NB4 (cell line): ENCODE results near the gene SRGAP1.

Source experiments
- POLR2A ChIP-seq: IDR thresholded peaks from 2 replicates; pipeline ENCODE4 v1.6.1; 2011; ENCODE audit warnings: mild to moderate bottlenecking; ENCODE audit not compliant: insufficient read length; ENCODE audit errors: extremely low read depth
- TF ChIP-seq, protein P1 (sequence below): IDR thresholded peaks from one replicate; pipeline ENCODE4 v1.5.1; 2012; ENCODE audit warnings: low read depth, low read length

DNA sequence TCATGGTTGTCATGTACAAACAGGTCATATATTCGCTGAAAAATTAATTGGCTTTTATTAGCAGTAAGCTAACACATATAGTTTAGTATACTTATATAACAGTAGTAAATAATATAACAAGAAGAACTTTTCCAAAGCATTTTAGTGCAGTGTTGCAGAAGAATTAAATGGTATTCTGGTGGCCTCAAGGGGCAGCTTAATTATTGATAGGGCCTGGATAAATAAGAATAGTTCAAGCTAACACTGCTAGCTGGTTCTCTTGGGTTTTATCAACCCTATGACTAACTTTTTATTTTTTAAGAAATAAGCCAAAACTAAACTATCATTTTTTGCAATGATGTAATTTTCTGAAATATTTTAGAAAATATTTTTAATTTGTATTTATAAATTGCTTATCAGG is 152.1 kb downstream of the SRGAP1 start:
- TF ChIP-seq, protein P1, sequence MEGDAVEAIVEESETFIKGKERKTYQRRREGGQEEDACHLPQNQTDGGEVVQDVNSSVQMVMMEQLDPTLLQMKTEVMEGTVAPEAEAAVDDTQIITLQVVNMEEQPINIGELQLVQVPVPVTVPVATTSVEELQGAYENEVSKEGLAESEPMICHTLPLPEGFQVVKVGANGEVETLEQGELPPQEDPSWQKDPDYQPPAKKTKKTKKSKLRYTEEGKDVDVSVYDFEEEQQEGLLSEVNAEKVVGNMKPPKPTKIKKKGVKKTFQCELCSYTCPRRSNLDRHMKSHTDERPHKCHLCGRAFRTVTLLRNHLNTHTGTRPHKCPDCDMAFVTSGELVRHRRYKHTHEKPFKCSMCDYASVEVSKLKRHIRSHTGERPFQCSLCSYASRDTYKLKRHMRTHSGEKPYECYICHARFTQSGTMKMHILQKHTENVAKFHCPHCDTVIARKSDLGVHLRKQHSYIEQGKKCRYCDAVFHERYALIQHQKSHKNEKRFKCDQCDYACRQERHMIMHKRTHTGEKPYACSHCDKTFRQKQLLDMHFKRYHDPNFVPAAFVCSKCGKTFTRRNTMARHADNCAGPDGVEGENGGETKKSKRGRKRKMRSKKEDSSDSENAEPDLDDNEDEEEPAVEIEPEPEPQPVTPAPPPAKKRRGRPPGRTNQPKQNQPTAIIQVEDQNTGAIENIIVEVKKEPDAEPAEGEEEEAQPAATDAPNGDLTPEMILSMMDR, result no peak
- no peak for TF ChIP-seq POLR2A
